HG03565 (cell line): ENCODE data around the gene SDR39U1.

Source experiments
- ATAC-seq: cut with Tn5 transposase; IDR thresholded peaks from one replicate; pipeline ENCODE4 v1.9.1; 2021; ENCODE audit warnings: mild to moderate bottlenecking, moderate library complexity; ENCODE audit not compliant: unreplicated experiment

Gene SDR39U1

DNA sequence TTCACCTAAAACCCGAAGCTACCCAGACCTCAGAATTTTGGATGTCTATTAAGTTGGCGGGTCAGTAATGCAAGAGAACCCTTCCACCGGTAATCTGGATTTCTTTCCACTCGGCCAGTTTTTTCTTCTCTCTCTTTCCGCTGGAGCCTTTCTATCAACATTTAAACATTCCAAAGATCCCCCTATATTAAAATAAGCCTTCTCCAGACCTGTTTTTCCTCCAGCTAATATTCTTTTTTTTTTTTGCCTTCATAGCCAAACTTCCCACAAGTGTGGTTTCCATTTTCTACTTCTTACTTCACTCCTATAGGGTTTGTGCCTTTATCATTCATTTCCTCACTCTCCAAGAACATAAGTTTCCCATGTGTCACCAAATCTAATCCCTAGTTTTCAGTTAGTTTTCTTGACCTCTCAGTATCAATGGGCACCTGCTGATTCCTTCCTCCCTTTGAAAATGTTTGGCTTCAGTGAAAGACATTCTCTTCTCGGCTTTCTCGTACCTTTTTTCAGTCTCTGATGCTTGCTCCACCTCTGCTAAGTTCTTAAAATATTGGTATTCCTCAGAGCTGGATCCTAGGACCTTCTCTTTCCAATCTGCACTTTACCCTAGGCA, 583 bp upstream of the SDR39U1 start:
- ATAC-seq, result no peak

DNA sequence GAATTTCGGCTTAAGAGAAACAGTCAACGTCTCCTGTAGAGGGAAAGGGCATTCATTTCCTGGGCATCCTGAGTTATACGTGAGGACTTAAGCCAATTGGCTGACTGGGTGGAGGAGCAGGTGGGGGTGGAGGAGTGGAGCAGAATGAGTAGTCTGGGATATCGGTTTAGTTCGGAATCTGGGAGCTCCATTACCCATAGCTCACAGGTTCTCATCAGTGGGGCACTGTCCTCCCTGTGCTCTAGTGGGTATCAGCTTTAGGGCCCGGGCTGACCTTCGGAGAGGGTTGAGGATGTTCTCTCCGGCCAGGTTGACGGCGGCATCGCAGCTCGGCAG, 704 bp downstream of the SDR39U1 start:
- no peak for ATAC-seq

DNA sequence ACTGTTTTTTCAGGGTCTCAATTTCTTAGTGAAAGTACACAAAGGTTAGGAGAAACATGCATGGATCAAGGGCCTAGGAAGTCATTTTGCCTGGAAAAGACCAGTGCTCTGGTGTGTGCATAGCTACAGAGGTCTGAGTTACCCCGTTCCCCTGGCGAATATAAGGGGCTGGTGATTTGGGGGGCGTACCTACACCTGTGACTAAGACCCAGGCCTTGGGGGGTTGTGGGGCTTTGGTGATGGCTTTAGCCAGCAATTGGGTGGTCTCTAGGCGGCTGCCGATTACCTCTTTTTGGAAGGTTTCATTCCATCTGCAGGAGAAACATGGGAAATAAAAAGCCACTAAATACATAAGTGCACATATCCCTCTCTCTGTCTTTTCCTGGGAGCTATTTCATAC, 1.1 kb downstream of the SDR39U1 start:
- ATAC-seq, result no peak

DNA sequence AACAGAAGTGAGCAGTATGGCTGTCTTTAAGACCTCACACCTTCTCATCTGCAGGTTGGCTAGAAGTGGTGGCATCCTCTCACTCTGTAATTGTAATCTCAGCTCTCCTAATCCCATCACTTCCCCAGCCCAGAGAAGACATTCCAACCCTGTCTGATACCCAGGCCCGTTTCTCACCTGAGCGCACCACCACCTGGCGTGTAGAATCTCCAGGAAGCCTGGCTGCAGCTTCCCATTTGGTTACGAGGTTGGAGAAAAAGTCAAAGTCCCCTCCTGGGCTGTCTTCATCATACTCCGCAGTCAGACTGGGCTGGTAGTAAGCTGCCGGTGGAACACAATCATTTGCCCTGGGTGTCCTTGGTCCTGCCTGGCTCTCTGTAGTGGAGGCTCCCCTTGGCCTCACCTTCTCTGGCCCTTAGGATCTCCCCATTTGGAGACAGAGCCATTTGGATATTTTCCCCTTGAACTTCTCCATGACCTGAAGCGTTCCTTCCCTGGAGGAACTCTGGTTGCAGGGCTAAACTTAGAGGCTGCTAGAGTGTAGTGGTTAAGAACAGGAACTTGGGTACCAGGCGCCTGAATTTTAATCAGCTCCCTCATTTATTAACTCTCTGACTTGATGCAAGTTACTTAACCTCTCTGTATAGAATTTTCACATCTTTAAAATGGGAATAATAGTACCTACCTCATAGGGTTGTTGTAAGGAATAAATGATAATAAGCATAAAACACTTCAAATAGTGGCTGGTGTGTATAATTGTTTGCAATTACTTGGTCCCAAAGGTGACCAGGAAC, 1.8 kb downstream of the SDR39U1 start:
- no peak for ATAC-seq

DNA sequence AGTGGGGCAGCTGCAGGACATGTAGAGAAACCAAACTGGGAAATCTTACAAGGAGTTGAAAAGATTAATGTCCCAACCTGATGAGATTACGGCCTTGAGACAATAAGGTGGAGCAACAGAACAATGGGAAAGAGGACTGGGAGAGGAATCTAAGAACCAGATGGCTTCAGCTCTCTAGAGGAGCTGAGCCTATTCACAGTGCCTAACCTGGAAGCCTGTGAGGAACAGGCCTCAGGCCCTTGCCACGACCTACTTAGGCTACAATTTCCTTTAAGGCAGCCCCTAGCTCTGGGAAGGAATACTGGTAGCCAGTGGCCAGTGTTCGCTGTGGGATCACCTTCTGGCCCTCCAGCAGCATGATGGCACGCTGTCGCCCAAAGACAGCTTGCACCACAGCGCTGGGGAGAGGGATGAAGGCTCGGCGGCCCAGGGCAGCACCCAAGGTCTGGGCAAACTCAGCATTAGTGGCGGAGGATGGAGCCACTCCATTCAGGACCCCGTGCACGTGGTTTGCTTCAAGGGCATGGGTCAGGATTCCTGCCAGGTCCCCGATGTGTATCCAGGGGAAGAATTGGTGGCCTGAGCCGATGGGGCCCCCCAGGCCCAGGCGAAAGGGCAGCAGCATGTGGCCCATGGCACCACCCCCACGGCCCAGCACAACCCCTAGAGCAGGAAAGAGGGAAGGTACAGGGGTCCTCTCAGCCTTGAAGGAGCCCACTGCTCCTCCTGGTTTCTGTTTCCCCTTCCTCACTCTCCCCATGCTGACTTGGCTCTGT, 2.6 kb downstream of the SDR39U1 start:
- no peak for ATAC-seq

DNA sequence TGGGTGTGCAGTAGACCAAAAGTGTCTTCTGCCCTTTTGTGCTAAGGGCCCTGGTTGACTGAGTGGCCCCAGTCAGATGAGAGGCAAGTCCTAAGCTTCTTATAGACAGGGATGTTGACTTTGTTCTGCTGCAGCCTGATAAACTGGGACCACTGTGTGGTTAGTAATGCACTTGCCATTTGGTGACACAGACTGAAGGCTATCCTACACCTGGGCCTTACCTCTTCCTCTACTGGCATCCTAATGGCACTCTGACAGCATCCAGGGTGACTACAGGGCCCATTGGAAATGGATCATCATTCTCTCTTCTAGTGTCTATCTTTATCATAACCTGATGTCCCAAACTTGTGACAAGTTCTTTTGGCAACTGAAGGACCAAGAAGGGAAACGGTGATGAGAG, 3.3 kb downstream of the SDR39U1 start:
- no peak for ATAC-seq

DNA sequence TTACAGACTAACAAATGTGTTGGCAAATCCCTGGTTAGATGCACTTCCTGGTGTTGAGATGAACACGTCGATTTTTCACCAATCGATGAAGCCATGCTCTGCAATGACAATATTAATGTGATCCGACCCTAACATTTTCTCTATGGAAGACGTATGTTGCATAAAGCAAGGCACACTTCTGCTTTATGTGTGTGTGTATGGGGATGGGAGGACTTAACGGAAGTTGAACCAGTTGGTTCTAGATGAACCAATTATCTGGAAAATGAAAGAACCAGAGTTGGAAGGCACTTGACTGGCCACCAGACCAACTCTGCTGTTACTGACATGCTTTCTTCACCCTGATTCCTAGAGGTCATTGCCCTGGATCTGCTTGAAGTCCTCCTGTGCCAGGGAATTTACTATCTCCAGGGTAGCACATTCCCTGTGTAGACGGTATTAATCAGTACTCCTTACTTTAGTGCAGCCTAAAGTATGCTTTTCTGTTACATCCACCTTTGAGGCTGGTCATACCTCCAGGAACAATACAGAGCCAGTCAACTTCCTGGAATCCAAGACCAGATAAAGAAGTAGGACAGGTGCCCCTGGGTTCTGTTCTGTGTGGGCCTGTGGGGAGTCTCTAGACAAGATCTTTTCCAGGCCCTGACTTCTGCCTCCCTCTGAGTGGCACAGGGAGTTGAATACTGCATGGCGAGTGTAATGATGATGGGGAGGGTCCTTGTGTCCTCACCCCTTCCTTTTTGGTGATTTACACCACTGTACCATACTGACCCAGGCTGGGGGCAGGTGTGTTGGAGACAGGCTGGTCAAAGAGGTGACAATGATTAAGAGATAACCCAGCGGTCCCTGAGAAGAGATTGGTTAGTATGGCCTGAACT, 4.1 kb downstream of the SDR39U1 start:
- ATAC-seq, result no peak

DNA sequence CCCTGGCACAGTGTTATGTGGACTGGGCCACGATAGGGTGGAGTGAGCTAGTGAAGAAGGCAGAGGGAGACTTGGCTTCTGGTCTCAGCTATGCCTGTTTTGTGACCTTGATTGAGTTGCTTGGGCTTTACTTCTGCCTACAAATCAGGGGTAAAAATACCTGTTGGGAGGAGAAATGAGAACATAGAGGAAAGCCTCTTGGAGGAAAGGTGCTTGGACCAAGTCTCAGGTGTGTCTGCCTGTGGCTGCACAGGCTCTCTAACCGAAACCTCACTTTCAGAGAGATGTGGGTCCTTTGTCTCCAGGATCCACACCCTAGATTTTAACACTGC, 4.9 kb downstream of the SDR39U1 start:
- ATAC-seq, result no peak

DNA sequence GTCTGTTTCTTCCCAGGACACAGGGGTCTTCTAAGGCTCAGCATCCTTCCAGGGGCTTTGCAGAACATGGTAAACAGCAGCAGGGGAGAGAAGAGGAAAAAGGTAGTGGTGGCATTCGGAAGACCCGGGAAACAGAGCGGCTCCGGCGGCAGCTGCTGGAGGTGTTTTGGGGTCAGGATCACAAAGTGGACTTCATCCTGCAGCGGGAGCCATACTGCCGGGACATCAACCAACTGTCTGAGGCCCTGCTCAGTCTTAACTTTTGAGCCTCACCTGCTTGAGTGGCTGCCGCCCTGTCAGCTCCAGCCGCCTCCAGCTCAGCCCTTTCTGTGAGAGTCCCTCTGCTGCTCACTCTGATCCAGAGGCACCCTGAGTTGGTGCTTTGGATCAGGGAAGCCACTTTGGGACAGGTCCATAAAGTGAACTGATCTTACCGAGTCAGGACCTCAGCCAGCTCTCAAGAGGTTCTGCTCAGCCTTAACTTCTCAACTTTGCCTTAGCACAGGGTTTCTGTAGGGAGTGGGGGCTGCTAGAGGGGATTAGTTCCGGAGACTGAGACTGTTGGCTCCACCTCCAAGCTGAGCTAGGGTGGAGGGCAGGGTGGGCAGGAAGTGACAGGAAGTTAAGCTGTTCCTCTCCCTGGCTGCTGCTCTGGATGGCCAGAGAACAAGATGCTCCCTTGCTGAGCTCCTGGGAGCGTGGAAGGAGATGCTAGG, 5.4 kb downstream of the SDR39U1 start:
- no peak for ATAC-seq

DNA sequence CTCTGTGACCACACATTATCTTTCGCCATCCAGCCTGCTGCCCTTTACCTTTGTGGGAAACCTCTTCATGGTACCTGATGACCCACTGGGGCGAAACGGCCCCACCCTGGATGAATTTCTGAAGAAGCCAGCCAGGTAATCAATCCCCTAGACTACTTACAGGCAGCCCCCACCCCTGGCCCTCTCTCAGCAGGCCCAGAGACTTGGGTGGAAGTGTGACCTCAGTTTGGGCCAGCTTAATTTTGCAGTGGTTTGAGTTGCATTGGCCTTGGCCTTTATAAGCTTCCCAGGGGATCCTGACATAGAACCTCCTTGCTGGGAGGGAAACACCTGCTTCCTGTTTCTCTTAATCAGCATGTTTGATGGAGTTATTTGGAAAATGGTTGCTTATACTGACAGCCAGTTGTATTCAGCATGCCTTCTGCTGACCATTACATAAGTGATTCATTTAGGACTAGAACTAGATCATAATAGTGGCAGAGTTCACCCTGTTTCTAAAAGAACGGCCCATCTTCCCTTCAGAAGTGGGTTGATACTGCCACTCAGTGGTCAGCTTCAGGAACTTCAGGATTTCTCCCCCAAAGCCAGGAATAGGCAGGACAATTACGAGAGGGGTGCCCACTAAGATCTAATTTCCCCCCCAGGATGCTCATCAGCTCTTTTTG, 6.1 kb downstream of the SDR39U1 start:
- no peak for ATAC-seq

DNA sequence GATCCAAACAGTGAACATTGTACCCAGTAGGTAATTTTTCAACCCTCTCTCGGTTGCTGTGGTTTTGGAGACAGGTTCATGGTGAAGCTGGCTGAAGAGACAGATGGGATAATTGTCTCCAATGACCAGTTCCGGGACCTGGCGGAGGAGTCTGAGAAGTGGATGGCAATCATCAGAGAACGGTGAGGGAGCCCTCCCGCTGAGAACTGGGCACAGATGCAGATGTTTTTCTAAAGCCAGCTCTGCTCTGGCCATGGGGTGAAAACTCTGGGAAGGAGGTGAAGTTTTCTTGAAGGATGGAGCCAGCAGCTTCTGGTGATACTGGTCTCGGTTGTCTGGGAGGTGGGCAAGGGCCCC, 6.6 kb downstream of the SDR39U1 start:
- no peak for ATAC-seq

DNA sequence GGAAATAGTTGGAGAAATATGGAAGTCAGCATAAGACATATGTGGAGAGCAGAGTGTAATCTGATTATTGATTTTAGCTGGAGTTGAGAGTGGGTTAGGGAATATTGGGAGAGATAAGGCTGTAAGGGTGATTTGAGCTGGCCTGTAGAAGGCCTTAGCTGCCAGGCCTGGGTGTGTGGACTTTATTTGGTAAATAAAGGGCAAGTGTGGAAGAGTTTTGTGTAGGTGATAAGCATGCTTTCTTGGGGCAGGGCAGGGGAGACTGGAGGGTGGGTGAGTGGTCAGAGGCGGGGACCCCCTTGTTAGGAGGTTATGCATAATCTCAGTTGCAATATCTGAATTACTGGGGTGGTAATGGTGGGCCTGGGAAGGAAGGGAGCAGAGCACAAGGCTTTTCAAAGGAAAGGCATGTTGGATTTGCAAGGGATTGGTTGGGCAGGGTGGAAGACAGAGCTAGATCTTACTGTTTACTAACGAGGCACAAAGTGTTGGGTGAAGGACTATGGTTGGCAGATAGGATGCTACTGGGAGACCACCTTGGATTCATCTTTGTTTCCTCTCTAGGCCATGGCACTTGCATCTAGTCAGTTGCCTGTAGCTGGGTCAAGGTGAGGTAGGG, 7.3 kb downstream of the SDR39U1 start:
- no peak for ATAC-seq

DNA sequence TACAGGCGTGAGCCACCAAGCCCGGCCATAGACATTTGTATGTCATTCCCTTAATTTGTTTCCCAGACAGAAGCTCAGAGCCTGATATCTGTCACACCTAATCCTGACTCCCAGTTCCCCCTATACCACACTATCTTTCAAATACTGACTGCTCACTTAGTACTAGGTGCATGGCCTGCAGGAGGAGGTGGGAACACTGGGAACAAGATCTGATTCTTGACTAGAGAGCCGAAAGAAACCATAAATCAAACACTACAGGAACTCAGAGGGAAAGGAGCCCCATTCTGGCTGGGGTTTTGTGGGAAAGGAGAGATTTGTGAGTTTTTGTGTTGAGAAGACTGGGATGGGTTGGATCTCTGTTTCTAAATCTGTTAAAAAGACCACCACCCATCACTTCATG, 7.9 kb downstream of the SDR39U1 start:
- no peak for ATAC-seq

DNA sequence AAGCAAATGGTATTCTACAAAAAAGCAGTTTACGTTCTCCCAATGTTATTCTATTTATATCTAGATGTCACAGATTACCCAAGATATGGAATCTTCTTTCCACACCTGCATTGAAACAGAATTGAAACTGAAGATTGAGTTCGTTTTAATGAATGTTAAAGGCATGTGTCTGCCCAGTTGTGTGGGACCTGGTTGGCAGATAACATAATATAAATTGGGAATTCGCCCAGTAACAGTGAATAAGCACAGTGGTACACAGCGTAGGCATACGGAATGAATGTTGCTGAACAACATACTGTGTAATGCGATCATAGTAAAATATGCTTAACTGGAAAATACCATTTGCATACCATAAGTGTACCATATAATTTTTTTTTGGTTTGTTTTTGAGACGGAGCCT, 8.5 kb downstream of the SDR39U1 start:
- ATAC-seq, result no peak

DNA sequence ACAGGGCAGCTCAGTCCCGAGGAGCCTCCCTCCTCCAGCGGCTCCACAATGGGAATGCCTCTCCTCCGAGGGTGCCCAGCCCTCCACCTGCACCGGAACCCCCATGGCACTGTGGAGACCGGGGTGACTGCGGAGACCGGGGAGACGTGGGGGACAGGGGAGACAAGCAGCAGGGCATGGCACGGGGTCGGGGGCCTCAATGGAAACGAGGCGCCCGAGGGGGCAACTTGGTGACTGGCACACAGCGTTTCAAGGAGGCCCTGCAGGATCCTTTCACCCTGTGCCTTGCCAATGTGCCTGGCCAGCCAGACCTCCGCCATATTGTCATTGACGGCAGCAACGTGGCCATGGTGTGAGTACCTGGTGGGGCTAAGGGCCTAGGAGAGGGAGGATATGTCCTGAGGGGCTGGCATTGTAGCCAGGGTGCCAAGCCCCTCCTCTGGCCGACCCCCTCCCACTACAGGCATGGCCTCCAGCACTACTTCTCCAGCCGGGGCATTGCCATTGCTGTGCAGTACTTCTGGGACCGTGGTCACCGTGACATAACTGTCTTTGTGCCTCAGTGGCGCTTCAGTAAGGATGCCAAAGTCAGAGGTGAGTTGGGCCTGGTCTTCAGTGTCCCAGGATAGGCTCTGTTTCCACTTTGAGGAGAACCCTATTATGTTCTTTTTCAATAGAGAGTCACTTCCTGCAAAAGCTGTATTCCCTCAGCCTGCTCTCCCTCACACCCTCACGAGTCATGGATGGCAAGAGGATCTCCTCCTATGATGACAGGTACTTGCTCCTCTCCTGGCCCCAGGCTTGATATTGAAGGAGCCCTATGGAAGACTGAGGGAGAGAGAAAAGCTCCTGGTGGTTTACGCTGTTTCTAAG, 10.1 kb downstream of the SDR39U1 start:
- ATAC-seq, result no peak

DNA sequence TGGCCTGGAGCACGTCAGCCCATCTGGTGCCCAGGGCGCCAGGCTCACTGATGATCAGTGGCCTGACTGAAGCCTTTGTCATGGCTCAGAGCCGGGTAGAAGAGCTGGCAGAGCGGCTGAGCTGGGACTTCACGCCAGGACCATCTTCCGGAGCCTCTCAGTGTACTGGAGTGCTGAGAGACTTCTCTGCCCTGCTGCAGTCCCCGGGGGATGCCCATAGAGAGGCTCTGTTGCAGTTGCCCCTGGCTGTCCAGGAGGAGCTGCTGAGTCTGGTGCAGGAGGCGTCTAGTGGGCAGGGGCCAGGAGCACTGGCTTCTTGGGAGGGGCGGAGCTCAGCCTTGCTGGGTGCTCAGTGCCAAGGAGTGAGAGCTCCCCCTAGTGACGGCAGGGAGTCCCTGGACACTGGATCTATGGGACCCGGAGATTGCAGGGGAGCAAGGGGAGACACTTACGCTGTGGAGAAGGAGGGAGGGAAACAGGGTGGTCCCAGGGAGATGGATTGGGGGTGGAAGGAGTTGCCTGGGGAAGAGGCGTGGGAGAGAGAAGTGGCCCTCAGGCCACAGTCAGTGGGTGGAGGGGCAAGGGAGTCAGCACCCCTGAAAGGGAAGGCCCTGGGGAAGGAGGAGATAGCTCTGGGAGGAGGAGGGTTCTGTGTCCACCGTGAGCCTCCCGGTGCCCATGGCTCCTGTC, 10.9 kb downstream of the SDR39U1 start:
- peak; percentile 51 for ATAC-seq

DNA sequence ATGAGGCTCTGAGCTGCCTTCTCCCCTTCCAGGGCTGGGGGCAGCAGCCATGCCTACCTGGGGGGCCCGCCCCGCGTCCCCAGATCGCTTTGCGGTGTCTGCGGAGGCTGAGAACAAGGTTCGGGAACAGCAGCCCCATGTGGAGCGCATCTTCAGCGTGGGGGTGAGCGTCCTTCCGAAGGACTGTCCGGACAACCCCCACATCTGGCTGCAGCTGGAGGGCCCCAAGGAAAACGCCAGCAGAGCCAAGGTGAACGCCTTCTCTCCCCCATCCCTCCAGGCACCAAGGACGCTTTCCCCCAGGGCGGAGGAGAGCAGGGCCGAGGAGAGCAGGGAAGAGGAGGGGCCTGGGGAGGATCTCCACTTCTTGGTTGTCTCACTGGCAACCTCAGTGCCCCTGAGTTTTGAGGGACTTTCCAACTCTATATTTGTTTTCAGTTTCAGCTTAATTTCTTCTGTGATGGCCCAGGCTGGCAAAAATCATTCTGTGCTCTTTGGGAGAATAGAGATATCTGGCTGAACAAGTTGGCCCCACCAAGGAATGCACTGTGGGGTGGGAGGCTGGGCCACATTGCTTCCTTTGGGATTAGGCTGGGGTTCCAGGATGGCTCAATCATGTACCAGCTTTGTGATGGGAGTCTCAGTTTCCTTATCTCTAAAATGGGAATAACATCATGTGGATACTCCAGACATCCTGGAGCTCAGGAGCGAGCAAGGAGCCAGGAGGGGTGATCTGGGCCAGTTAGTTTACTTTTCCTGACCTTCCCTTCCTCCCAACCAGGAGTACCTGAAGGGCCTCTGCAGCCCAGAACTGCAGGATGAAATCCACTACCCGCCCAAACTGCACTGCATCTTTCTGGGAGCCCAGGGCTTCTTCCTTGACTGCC, 11.7 kb downstream of the SDR39U1 start:
- ATAC-seq, result peak; percentile 21
